Measurements from ENCODE around the gene IDE. TPM values are rescaled to one million over a fixed set of nuclear protein-coding genes. Genes with fewer than 3 reads are reported as not detected.

The IDE gene
- total and polyA plus RNA-seq, 9 of the 15 experiments (the other 6 are each of a cell fraction or from before 2014, with no cell fraction given): 10.2 to 50.6 (median 33.2) TPM

DNA sequence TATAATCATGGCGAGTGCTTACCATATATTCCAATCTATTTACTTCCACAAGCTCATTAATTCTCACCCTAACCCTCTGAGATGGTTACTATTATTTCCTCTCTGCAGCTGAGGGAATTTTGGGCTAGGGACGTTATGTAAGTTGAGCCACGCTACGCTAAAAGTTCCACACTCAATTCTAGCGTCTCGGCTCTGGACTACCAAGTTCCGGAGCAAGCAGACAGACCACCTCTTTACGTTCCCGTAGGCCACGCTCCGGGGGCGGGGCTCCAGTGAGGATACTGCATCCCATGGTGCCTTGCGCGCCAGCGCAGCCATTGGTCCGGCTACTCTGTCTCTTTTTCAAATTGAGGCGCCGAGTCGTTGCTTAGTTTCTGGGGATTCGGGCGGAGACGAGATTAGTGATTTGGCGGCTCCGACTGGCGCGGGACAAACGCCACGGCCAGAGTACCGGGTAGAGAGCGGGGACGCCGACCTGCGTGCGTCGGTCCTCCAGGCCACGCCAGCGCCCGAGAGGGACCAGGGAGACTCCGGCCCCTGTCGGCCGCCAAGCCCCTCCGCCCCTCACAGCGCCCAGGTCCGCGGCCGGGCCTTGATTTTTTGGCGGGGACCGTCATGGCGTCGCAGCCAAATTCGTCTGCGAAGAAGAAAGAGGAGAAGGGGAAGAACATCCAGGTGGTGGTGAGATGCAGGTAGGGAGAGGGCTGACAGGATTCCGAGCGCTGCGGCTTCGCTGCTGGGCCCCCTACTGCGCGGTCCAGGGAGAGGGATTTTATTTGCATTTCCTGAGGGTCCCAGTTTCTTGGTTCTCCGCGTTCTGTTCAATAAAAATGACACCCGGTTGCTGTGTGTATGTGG lies 19.1 kb upstream of the IDE start, which contains the start of gene KIF11 (continued):
- TF ChIP-seq CREM (IDR thresholded peaks at IDR 0.05; ENCODE audit: low read depth) (peak; percentile 30), SP1 (CRISPR knock-in tag; IDR thresholded peaks at IDR 0.05) (peak; percentile 80), FOS (IDR thresholded peaks at IDR 0.05; ENCODE audit: extremely low read depth, insufficient read length) (peak; percentile 22), PML (IDR thresholded peaks at IDR 0.05; ENCODE audit: low read length) (peak; percentile 56), ZNF717 (CRISPR knock-in tag; IDR thresholded peaks at IDR 0.05) (no peak), TAF1 (IDR thresholded peaks at IDR 0.05; ENCODE audit: control insufficient read depth, extremely low read depth, insufficient read depth, low read length, severe bottlenecking) (peak; percentile 82), ARNT (IDR thresholded peaks at IDR 0.05) (peak in 1 of 2 experiments; percentile 70; a peak in 1 of 4 replicates), POLR2AphosphoS2 (IDR thresholded peaks at IDR 0.05; ENCODE audit: low read length) (peak; percentile 66; the same call in 1 of the 2 replicates), LEF1 (IDR thresholded peaks at IDR 0.05) (no peak), RFX5 (IDR thresholded peaks at IDR 0.05; ENCODE audit: low read depth, low read length) (no peak), MYC (IDR thresholded peaks at IDR 0.05; ENCODE audit: low read depth, low read length) (peak; percentile 73; the same call in 1 of the 2 replicates), MYC (CRISPR knock-in tag; IDR thresholded peaks at IDR 0.05; ENCODE audit: borderline replicate concordance, low read depth) (no peak), NONO (IDR thresholded peaks at IDR 0.05; ENCODE audit: low read depth in 2 of 2, low read length in 1 of 2) (peak in 1 of 2 experiments; percentile 35; a peak in 1 of 4 replicates), ZNF655 (CRISPR knock-in tag; IDR thresholded peaks at IDR 0.05) (no peak)
- TF ChIP-seq, protein P1, sequence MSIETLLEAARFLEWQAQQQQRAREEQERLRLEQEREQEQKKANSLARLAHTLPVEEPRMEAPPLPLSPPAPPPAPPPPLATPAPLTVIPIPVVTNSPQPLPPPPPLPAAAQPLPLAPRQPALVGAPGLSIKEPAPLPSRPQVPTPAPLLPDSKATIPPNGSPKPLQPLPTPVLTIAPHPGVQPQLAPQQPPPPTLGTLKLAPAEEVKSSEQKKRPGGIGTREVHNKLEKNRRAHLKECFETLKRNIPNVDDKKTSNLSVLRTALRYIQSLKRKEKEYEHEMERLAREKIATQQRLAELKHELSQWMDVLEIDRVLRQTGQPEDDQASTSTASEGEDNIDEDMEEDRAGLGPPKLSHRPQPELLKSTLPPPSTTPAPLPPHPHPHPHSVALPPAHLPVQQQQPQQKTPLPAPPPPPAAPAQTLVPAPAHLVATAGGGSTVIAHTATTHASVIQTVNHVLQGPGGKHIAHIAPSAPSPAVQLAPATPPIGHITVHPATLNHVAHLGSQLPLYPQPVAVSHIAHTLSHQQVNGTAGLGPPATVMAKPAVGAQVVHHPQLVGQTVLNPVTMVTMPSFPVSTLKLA (conservative IDR thresholded peaks at IDR 0.05): peak; percentile 55 to 79
- TF ChIP-seq, protein P2, sequence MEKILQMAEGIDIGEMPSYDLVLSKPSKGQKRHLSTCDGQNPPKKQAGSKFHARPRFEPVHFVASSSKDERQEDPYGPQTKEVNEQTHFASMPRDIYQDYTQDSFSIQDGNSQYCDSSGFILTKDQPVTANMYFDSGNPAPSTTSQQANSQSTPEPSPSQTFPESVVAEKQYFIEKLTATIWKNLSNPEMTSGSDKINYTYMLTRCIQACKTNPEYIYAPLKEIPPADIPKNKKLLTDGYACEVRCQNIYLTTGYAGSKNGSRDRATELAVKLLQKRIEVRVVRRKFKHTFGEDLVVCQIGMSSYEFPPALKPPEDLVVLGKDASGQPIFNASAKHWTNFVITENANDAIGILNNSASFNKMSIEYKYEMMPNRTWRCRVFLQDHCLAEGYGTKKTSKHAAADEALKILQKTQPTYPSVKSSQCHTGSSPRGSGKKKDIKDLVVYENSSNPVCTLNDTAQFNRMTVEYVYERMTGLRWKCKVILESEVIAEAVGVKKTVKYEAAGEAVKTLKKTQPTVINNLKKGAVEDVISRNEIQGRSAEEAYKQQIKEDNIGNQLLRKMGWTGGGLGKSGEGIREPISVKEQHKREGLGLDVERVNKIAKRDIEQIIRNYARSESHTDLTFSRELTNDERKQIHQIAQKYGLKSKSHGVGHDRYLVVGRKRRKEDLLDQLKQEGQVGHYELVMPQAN (IDR thresholded peaks at IDR 0.05; ENCODE audit: borderline replicate concordance): peak; percentile 58; the same call in 1 of the 2 replicates
- TF ChIP-seq, protein P3, sequence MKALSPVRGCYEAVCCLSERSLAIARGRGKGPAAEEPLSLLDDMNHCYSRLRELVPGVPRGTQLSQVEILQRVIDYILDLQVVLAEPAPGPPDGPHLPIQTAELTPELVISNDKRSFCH (CRISPR knock-in tag; IDR thresholded peaks at IDR 0.05): no peak
- TF ChIP-seq, protein P3 (tag; IDR thresholded peaks at IDR 0.05): no peak
- TF ChIP-seq, protein P4, sequence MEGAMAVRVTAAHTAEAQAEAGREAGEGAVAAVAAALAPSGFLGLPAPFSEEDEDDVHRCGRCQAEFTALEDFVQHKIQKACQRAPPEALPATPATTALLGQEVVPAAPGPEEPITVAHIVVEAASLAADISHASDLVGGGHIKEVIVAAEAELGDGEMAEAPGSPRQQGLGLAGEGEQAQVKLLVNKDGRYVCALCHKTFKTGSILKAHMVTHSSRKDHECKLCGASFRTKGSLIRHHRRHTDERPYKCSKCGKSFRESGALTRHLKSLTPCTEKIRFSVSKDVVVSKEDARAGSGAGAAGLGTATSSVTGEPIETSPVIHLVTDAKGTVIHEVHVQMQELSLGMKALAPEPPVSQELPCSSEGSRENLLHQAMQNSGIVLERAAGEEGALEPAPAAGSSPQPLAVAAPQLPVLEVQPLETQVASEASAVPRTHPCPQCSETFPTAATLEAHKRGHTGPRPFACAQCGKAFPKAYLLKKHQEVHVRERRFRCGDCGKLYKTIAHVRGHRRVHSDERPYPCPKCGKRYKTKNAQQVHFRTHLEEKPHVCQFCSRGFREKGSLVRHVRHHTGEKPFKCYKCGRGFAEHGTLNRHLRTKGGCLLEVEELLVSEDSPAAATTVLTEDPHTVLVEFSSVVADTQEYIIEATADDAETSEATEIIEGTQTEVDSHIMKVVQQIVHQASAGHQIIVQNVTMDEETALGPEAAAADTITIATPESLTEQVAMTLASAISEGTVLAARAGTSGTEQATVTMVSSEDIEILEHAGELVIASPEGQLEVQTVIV (CRISPR knock-in tag; IDR thresholded peaks at IDR 0.05; ENCODE audit: borderline replicate concordance): no peak

Measured in K562 (cell line).